Mucosa of descending colon (tissue), 3 donors: ENCODE results near the gene PPP1R26. TPM values are rescaled to one million over a fixed set of nuclear protein-coding genes. Genes with fewer than 3 reads are reported as not detected.

Experiments
- ATAC-seq: fragments of 200-7000 bp; cut with Tn5 transposase; one replicate; pipeline ENCODE4 v1.9.1; 2020; ENCODE audit warnings: mild to moderate bottlenecking, moderate library complexity
- DNase-seq, 3 donors: peaks; one replicate each; pipeline ENCODE4 v3.0.0-alpha.2; 2020
- H3K36me3 ChIP-seq: fragments of 200-600 bp; one replicate; pipeline ENCODE4 v1.8.0; 2021; ENCODE audit warnings: low read depth, mild to moderate bottlenecking
- H3K4me1 ChIP-seq: fragments of 200-600 bp; one replicate; pipeline ENCODE4 v1.8.0; 2021; ENCODE audit warnings: low read depth, mild to moderate bottlenecking
- H3K4me3 ChIP-seq: fragments of 200-600 bp; one replicate; pipeline ENCODE4 v1.8.0; 2021; ENCODE audit warnings: mild to moderate bottlenecking
- H3K9me3 ChIP-seq: fragments of 200-600 bp; one replicate; pipeline ENCODE4 v1.8.0; 2021; ENCODE audit warnings: mild to moderate bottlenecking
- intact Hi-C, 2 donors: fragments of 100-400 bp; cut with DNase I in 1 of 2; cut with micrococcal nuclease in 1 of 2; formaldehyde crosslinking; loops; one replicate each; pipeline versions ENCODE4 v1.11.0 to v1.11.1; 2022; cut with DNase I, micrococcal nuclease
- total RNA-seq, 3 donors: library from RNA; stranded (reverse); fragmentation: NEBNext Ultra II Directional in 2 of 3; extraction: Animal tissue kit (Norgen Biotek cat#: 25700) in 2 of 3; gene quantifications; one replicate each; pipeline versions ENCODE4 v1.2.1 to v1.2.4, GENCODE V29; 2021 to 2023
- TF ChIP-seq, protein P1 (sequence below): fragments of 200-600 bp; IDR thresholded peaks from one replicate; pipeline ENCODE4 v1.8.0; 2022; ENCODE audit warnings: antibody characterized with exemption, mild to moderate bottlenecking
- donor health status: DM: no; HTN: no; CAD: no; lungs with moderate emphysema.
- donor health status: DM: no; HTN: no; CAD: no.
- donor health status: DM: no; HTN: yes; CAD: no.

Gene PPP1R26
- total RNA-seq, 3 donors from 2014 or later, result 16.4 to 24.5 (median 21.5) TPM

DNA sequence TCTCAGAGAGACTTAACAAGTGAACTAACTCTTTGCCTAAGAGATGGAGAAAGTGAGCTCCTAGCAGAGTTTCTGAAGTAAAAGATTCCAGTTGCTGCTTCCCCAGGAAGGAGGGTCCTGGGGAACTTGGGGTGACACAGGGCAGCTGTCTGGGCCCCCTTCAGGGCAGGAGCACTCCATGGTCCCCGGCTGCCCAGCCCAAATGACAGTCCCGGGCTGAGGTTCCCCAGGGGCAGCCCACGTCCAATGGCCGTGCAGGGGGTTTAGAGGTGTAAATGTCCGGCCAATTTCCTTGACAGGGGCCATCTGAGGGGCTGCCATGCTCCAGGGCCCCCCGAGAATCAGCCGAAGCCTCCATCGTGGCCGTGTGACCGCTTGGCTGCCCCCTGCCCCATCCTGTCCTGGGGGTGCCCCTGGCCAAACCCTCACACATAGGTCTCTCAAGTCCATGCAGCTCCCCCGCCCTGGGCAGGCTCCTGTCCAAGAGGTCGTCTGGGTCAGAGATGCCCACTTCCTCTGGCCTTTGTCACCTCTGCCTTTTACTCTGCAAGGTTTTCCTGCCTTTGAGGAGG is 5.5 kb upstream of the PPP1R26 start:
- H3K4me3 ChIP-seq, result no peak overlapping the region
- ATAC-seq, result no peak
- H3K4me1 ChIP-seq, result peaks cover 3% of the 10 kb centered on the region
- TF ChIP-seq, protein P1, sequence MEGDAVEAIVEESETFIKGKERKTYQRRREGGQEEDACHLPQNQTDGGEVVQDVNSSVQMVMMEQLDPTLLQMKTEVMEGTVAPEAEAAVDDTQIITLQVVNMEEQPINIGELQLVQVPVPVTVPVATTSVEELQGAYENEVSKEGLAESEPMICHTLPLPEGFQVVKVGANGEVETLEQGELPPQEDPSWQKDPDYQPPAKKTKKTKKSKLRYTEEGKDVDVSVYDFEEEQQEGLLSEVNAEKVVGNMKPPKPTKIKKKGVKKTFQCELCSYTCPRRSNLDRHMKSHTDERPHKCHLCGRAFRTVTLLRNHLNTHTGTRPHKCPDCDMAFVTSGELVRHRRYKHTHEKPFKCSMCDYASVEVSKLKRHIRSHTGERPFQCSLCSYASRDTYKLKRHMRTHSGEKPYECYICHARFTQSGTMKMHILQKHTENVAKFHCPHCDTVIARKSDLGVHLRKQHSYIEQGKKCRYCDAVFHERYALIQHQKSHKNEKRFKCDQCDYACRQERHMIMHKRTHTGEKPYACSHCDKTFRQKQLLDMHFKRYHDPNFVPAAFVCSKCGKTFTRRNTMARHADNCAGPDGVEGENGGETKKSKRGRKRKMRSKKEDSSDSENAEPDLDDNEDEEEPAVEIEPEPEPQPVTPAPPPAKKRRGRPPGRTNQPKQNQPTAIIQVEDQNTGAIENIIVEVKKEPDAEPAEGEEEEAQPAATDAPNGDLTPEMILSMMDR, result no peak
- intact Hi-C loops, result no loop called here
- H3K36me3 ChIP-seq, result no peaks in the 10 kb centered on the region
- DNase-seq, result peak in 1 of 3 donors; percentile 17
- no peaks in the 10 kb centered on the region for H3K9me3 ChIP-seq

DNA sequence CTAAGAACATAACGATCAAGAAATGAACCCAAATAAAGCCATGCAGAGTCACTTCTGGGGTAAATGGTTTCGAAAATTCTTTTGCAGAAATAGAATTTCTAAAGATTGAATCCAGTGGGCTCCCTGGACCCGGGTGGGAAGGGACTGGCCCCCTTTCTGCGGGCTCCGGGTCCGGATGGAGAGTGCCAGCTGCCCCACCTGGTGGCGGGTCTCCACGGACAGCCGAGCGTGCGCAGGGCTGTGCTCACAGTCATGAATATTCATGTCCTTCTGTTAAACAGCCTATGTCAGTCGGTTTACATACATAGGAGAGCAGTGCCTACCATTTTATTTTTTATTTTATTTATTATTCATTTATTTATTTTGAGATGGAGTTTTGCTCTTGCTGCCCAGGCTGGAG is 4.7 kb upstream of the PPP1R26 start:
- Histone ChIP-seq H3K4me3 (no peak overlapping the region), H3K9me3 (no peaks in the 10 kb centered on the region), H3K36me3 (no peaks in the 10 kb centered on the region), H3K4me1 (peaks cover 3% of the 10 kb centered on the region)
- peak in 2 of 3 donors; percentile 20 to 26 for DNase-seq
- TF ChIP-seq, protein P1, result no peak
- intact Hi-C loops, result no loop called here
- no peak for ATAC-seq

DNA sequence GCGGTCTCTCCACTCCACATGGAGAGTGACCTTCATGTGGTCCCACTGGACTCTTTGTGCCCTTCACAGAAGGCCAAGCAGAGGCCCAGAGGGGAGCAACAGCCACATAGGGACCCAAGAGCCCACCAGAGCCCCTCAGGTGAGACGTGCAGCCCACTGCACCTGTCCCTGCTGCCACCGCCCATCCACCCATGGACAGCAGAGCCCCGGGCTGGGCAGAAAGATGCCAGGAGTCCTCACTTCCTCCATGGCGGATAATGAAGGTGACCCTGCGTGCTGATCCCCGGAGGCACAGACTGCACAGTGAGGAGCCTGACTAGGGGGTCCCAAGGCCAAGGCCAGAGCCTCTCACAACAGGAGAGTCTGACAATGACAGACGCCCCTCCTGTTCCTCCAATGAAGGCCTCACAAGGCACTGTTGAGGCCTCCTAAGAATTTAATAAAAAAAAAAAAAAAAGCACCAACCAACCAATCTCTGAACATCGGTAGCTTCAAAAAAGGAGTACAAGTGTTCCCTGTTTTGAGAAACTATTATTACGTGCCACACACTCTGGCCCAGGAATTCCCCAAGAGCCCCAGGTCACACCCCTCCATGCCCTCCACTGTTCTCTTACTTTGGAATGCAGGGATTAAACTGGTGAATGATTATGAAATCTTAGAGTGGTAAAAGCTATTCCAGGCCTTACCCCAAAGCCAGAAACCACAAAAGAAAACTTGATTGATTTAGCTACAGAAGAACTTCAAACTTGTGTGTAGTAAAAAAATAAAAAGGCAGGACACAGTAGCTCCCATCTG is 2.8 kb upstream of the PPP1R26 start:
- Histone ChIP-seq H3K4me1 (peaks cover 14% of the 10 kb centered on the region), H3K9me3 (no peaks in the 10 kb centered on the region), H3K36me3 (no peaks in the 10 kb centered on the region), H3K4me3 (no peak overlapping the region)
- ATAC-seq (no peak), DNase-seq (peak in 1 of 3 donors; percentile 14)
- intact Hi-C loops, result no loop called here
- TF ChIP-seq, protein P1, result no peak

DNA sequence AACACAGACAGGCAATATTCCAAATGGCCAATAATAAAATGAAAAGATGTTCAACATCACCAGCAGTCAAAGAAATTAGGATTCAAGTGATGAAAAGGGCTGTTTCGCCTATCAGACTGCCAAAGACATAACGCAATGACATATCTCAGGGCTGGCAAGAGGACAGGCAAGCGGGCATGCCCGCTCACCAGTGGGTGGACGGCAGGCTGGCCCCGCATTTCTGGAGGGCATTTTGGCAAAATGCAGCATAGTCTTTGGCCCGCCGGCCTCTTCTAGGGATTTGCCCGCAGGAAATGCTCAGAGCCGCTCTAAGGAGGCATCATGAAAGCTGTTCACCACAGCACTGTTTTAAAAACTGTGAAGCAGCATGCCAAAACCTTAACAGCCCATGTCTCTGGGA is 1.4 kb upstream of the PPP1R26 start:
- TF ChIP-seq, protein P1, result no peak
- H3K9me3 ChIP-seq, result no peaks in the 10 kb centered on the region
- peak in 1 of 3 donors; percentile 38 for DNase-seq
- no peaks in the 10 kb centered on the region for H3K36me3 ChIP-seq
- no peak overlapping the region for H3K4me3 ChIP-seq
- ATAC-seq, result no peak
- H3K4me1 ChIP-seq, result peaks cover 14% of the 10 kb centered on the region
- intact Hi-C loops, result no loop called here

DNA sequence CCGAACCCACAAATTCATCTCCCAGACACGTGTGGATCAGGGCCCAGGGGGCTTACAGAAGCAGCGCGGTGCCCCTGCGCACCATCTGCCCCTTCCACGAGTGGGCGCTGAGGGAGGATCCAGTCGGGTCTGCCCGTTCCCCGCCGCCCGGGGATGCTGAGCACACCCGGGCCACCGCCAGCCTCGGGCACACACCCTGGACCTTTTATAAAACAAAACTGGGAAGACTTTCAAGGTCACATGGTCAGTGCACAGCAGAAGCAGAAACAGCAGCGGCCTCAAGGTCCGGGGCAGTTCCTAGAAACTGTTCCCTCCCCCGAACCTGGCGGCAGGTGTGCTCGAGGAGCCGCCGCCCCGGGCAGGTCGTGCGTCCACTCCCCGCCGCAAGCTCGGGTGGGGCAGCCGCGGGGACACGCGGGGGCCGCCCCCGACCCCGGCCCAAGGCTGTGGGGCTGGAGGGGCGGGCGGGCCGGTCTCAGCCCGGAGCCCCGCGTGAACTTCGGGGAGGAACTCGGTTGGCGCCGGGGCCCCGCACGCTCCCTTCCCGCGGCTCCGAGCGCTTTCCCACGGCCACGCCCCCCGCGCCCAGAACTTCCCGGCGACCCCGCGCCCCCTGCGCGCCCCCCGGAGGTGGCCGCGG is 633 bp upstream of the PPP1R26 start:
- peaks cover 14% of the 10 kb centered on the region for H3K4me1 ChIP-seq
- peak overlapping the region; percentile 46 for H3K4me3 ChIP-seq
- peak; percentile 79 for ATAC-seq
- intact Hi-C loops, result no loop called here
- TF ChIP-seq, protein P1, result no peak
- no peaks in the 10 kb centered on the region for H3K9me3 ChIP-seq
- peak; percentile 70 to 77 (median 72) for DNase-seq
- H3K36me3 ChIP-seq, result no peaks in the 10 kb centered on the region
